ENCODE measurements around the gene SLC16A13. TPM values are rescaled to one million over a fixed set of nuclear protein-coding genes. Genes with fewer than 3 reads are reported as not detected.

Gene SLC16A13
- total and polyA plus RNA-seq, 2 of the 4 experiments (the other 2 are of a cell fraction), result 0.18 to 2.3 TPM

DNA sequence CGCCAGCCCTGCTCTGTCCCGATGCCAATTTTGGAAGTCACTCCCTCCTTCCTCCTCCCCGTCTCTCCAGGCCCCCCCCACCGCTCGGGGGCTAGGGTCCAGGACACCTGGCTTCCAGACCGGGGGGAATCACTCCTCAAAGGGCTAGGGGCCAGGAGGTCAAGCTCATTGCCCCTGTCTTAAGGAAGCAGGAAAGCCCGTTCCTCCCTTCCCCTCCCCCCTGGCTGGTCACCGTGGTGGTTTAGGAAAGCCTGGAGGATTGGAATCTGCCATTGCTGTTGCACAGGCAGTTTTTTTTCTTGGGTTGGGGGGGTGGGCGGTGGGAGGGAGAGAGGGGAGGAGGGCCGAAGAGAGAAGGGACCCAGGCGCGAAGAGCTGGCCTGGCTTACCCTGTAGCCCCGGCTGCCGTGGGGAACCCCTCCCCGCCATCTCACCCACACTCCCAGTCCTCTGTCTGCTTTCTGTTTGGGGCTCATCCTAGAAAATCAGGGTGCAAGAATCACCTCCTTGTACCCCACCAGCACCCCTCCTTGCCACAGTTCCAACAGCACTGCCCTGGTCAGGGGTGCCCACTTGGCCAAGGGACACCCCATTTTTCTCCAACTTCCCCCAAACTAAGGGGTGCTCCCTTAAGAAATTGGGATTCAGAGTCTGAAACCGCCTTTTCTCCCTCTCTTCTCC, 15.8 kb upstream of the SLC16A13 start:
- H3K4me1 ChIP-seq (ENCODE audit: control insufficient read depth, insufficient read depth, low read length), result peaks cover 4% of the 10 kb centered on the region; the same call in 1 of the 2 replicates
- dilution Hi-C loops (cut with HindIII; ENCODE audit: low sequenced_read_pairs, unreplicated experiment), result no loop called here

More for the DNA sequence above, 15.8 kb upstream of the SLC16A13 start:
- Histone ChIP-seq H3K4me3 (ENCODE audit: insufficient read depth, low read depth, low read length) (peak overlapping the region; percentile 42), H4K91ac (ENCODE audit: insufficient read depth, low read depth, low read length) (peak overlapping the region; percentile 91), H3K4ac (ENCODE audit: low read depth, low read length) (peak overlapping the region; percentile 97), H3K9me1 (ENCODE audit: insufficient read depth, low read length) (no peaks in the 10 kb centered on the region; the same call in 1 of the 2 replicates), H4K20me1 (ENCODE audit: insufficient read depth, low read length) (no peaks in the 10 kb centered on the region), H3K14ac (replicated peaks; ENCODE audit: low read depth, low read length) (peak overlapping the region; percentile 93), H3K9ac (ENCODE audit: low read depth, low read length) (peak overlapping the region; percentile 38), H2BK5ac (ENCODE audit: low read depth, low read length, poor library complexity, severe bottlenecking) (peak overlapping the region; percentile 78), H3K56ac (ENCODE audit: extremely low read depth, insufficient read depth, low read length) (no peak overlapping the region; the same call in 1 of the 2 replicates), H3K36me3 (ENCODE audit: control insufficient read depth, insufficient read depth, low read length) (no peaks in the 10 kb centered on the region), H3K27me3 (ENCODE audit: control insufficient read depth, insufficient read depth, low read length) (peaks cover 10% of the 10 kb centered on the region; the same call in 1 of the 2 replicates), H4K5ac (ENCODE audit: low read depth, low read length) (peak overlapping the region; percentile 94), H4K8ac (ENCODE audit: low read depth in 2 of 2, low read length in 2 of 2) (peak overlapping the region; percentile 68 to 94), H2BK20ac (ENCODE audit: low read depth, low read length) (peak overlapping the region; percentile 79), H2AK5ac (ENCODE audit: low read depth, low read length) (peak overlapping the region; percentile 51; the same call in 1 of the 2 replicates), H3K27ac (ENCODE audit: insufficient read depth, low read length) (peak overlapping the region; percentile 53), H3K23ac (ENCODE audit: low read depth, low read length) (peak overlapping the region; percentile 68), H2BK15ac (ENCODE audit: low read depth, low read length) (peak overlapping the region; percentile 69; the same call in 1 of the 3 replicates), H3K9me3 (ENCODE audit: control insufficient read depth, insufficient read depth, low read length) (no peaks in the 10 kb centered on the region), H3K18ac (ENCODE audit: low read depth, low read length) (peak overlapping the region; percentile 49), H3K4me2 (ENCODE audit: low read depth, low read length) (peak overlapping the region; percentile 84), H2BK120ac (ENCODE audit: low read depth, low read length) (peak overlapping the region; percentile 94), H2AFZ (replicated peaks; ENCODE audit: low read length, poor library complexity) (peak overlapping the region; percentile 100), H2AK9ac (replicated peaks; ENCODE audit: low read depth, low read length, poor library complexity) (peak overlapping the region; percentile 91), H3K79me1 (ENCODE audit: low read depth in 1 of 2, low read length in 2 of 2) (peaks cover 0 to 14% of the 10 kb centered on the region in 2 experiments; a peak in 2 of 4 replicates)
- WGBS, 2 experiments (ENCODE audit: extremely low coverage in 2 of 2, insufficient read length in 1 of 2), result 20% methylated on average over 1 of the region's 16 CpGs; no CpG with 5 or more reads in 1 of the 2 experiments
- ChIA-PET CTCF (interaction anchor here (0.6 to 1.0 kb wide), 2 partner anchors 109 to 180 kb away, joined by 3 to 4 read pairs; no protein-coding TSS in a partner anchor), POLR2A (ENCODE audit: unreplicated experiment) (interaction anchor here (0.6 kb wide), 1 partner anchor 427 kb away, joined by 12 read pairs; no protein-coding TSS in a partner anchor)
- BruUV-seq (replicated peaks), result no TSS peak
- in situ Hi-C loops (cut with MboI; ENCODE audit: low sequenced_read_pairs) (loop anchor here (10.0 kb wide), 1 partner anchor 355 kb away; no protein-coding TSS in a partner anchor), intact Hi-C loops (cut with micrococcal nuclease) (loop anchor here (5.0 kb wide), 1 partner anchor 178 kb away; no protein-coding TSS in a partner anchor)
- DNase-seq, result peak; percentile 23
- peak; percentile 16 for ATAC-seq (ENCODE audit: low read depth)
- TF ChIP-seq POLR2A (IDR thresholded peaks at IDR 0.05; ENCODE audit: low read depth, low read length) (no peak), CHD1 (IDR thresholded peaks at IDR 0.05; ENCODE audit: low read depth, low read length) (no peak), MAZ (IDR thresholded peaks at IDR 0.05; ENCODE audit: borderline replicate concordance, low read depth, low read length) (peak; percentile 58; the same call in 1 of the 2 replicates)
